ENCODE results near the gene PXMP4.
"Not testable (repeated sequence)": the region's sequence is repeated elsewhere in the genome, so short reads cannot be mapped to it uniquely, and the experiment has no call there.

PXMP4 gene

DNA sequence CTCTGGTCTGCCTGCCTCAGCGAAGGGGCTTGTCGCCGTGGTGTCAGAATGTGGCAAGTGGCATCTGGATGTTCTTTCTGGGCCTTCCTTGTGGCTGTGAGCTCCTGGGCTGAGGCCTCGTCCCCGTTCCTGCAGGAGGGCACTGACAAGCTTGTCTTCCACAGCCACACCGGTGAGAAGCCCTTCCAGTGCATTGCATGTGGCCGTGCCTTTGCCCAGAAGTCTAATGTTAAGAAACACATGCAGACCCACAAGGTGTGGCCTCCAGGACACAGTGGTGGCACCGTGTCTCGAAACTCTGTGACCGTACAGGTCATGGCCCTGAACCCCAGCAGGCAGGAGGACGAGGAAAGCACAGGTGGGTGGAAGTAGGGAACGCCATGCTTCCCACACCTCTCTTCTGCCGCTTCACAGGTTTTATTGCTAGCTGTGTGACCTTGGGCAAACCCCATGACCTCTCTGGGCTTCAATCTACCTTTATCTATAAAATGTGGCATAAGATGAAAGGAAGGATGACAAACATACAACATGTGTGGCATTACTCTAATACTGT is 41.7 kb upstream of the PXMP4 start:
- TF ChIP-seq, protein P1, sequence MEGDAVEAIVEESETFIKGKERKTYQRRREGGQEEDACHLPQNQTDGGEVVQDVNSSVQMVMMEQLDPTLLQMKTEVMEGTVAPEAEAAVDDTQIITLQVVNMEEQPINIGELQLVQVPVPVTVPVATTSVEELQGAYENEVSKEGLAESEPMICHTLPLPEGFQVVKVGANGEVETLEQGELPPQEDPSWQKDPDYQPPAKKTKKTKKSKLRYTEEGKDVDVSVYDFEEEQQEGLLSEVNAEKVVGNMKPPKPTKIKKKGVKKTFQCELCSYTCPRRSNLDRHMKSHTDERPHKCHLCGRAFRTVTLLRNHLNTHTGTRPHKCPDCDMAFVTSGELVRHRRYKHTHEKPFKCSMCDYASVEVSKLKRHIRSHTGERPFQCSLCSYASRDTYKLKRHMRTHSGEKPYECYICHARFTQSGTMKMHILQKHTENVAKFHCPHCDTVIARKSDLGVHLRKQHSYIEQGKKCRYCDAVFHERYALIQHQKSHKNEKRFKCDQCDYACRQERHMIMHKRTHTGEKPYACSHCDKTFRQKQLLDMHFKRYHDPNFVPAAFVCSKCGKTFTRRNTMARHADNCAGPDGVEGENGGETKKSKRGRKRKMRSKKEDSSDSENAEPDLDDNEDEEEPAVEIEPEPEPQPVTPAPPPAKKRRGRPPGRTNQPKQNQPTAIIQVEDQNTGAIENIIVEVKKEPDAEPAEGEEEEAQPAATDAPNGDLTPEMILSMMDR (IDR thresholded peaks at IDR 0.05; ENCODE audit: control extremely low read depth, extremely low read depth, low read depth, missing control alignments), result no peak
- POLR2A ChIA-PET, result no interaction called here
- DNase-seq (ENCODE audit: extremely low spot score), result no peak
- CTCF ChIA-PET, result interaction anchor here (1.5 kb wide), 1 partner anchor 30 kb away, joined by 3 read pairs; no protein-coding TSS in a partner anchor

DNA sequence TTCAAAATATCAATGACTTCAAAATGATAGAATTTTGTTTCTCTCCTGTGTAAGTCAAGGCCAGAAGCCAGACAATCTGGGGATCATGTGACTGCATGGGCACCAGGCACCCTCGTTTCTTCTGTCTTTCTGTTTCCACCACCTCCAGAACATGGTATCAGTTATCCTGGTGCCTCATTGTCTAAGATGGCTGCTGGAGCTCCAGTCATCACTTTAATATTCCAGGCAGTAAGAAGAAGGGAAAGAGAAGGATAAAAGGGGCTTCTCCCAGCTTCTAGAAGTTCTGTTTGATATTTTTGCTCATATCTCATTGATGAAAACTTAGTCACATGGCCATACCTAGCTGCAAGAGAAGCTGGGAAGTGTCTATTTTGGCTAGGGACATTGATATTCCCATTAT is 37.3 kb upstream of the PXMP4 start:
- CTCF ChIA-PET, result interaction anchor here (1.2 kb wide), 1 partner anchor 16 kb away, joined by 4 read pairs; no protein-coding TSS in a partner anchor
- POLR2A ChIA-PET, result no interaction called here
- DNase-seq (ENCODE audit: extremely low spot score), result no peak
- TF ChIP-seq, protein P1 (IDR thresholded peaks at IDR 0.05; ENCODE audit: control extremely low read depth, extremely low read depth, low read depth, missing control alignments), result no peak

DNA sequence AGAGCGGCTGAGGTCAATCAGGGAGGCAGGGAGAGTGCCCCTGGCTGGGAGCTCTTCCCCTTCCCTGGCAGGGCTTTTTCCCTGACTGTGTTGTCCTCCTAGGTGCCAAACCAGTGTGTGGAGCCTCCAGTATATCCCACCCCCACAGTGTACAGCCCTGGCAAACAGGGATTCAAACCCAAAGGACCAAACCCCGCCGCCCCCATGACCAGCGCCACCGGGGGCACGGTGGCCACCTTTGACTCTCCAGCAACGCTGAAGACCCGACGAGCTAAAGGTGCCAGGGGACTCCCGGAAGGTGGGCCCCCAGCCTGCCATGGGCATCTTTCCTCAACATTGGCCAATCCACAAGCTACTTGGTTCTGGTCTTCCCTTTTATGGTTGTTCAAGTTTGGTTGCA is 36.9 kb upstream of the PXMP4 start:
- TF ChIP-seq, protein P1 (IDR thresholded peaks at IDR 0.05; ENCODE audit: control extremely low read depth, extremely low read depth, low read depth, missing control alignments), result no peak
- POLR2A ChIA-PET, result no interaction called here

DNA sequence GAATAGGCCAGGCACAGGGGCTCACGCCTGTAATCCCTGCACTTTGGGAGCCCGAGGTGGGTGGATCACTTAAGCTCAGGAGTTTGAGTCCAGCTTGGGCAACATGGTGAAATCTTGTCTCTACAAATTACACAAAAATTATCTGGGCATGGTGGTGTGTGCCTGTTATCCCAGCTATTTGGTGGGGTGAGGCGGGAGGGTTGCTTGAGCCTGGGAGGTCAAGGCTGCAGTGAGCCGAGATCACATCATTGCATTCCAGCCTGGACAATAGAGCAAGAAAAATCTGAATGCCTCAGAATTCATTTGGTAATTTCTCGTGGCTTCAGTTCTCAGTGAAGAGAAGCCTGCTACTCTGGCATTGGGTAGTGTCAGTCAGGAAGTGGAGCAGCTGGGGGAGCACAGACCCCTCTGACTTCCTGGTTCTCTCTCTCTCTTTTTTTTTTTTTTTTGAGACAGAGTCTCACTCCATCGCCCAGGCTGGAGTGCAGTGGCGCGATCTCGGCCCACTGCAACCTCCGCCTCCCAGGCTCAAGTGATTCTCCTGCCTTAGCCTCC is 35.9 kb upstream of the PXMP4 start:
- DNase-seq (ENCODE audit: extremely low spot score); POLR2A ChIA-PET; CTCF ChIA-PET: not testable (repeated sequence)

More for the DNA sequence above, 36.9 kb upstream of the PXMP4 start:
- DNase-seq (ENCODE audit: extremely low spot score), result no peak
- CTCF ChIA-PET, result interaction anchor here (1.2 kb wide), 1 partner anchor 15 kb away, joined by 4 read pairs; no protein-coding TSS in a partner anchor

DNA sequence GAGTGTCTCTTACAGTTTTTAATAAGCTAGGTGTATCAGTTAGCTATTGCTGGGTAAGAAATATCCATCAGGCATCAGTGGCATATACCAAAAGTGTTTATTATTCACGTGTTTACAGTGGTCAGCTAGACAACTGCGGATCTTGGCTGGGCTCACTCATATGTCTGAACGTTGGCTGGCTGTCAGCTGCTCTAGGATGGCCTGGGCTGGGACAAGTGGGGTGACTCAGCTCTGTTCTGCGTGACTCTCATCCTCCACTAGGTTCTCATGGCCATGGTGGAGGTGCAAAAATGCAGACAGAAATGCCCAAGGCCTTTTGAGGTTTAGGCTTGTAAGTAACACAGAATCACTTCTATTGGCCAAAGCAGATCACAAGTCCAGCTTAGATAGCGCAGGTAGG is 33.7 kb upstream of the PXMP4 start:
- POLR2A ChIA-PET, result no interaction called here
- TF ChIP-seq, protein P1 (IDR thresholded peaks at IDR 0.05; ENCODE audit: control extremely low read depth, extremely low read depth, low read depth, missing control alignments), result no peak
- CTCF ChIA-PET, result interaction anchor here (0.9 to 1.8 kb wide), 4 partner anchors 10 to 40 kb away, joined by 3 to 4 read pairs (median 4); no protein-coding TSS in a partner anchor
- no peak for DNase-seq (ENCODE audit: extremely low spot score)

DNA sequence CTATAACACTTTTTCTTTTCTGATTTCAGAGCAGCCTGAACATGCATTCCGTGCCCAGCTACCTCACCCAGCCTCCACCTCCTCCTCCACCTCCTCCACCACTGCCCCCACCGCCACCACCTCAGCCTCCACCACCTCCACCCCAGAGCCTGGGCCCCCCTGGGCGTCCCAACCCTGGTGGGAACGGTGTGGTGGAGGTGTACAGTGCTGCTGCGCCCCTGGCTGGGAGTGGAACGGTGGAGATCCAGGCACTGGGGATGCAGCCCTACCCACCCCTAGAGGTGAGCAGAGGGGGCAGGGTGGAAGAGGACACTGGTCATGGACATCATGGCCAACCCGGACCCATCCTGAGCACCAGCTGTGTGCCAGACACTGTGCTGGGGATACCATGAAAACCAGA is 33.0 kb upstream of the PXMP4 start:
- DNase-seq (ENCODE audit: extremely low spot score), result no peak
- ChIA-PET CTCF (interaction anchor here (0.9 to 1.7 kb wide), 3 partner anchors 11 to 20 kb away, joined by 3 to 4 read pairs (median 3); no protein-coding TSS in a partner anchor), POLR2A (no interaction called here)
- TF ChIP-seq, protein P1 (IDR thresholded peaks at IDR 0.05; ENCODE audit: control extremely low read depth, extremely low read depth, low read depth, missing control alignments), result no peak

DNA sequence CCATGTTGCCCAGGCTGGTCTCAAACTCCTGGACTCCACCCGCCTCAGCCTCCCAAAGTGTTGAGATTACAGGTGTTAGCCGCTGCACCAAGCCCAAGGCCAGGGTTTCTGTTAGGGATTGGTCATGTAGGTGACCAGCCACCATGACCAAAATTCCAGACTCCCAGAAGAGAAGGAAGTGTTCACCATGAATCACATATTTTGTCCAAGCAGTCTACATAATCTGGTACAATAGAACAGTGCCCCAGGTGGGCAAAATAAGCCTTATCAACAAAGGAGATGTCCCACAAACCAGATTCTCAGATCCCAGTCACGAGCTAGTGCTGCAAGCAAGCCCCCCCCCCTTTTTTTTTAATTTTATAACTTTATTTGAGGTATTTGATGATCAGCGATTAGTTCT is 31.7 kb upstream of the PXMP4 start:
- ChIA-PET POLR2A (no interaction called here), CTCF (interaction anchor here (1.1 to 1.7 kb wide), 3 partner anchors 9 to 19 kb away, joined by 3 read pairs; no protein-coding TSS in a partner anchor)
- no peak for DNase-seq (ENCODE audit: extremely low spot score)
- TF ChIP-seq, protein P1 (IDR thresholded peaks at IDR 0.05; ENCODE audit: control extremely low read depth, extremely low read depth, low read depth, missing control alignments), result no peak

Data from GM10248 (cell line).